ENCODE data around the gene B3GNT9. TPM values are rescaled to one million over a fixed set of nuclear protein-coding genes. Genes with fewer than 3 reads are reported as not detected.
"Not testable (repeated sequence)": the region's sequence is repeated elsewhere in the genome, so short reads cannot be mapped to it uniquely, and the experiment has no call there.

The B3GNT9 gene
- total RNA-seq, 2 experiments from 2014 or later = 5.1 to 5.6 TPM

- Mint-ChIP-seq H3K27me3 (no peaks in the 10 kb centered on the region), H3K4me1 (ENCODE audit: low read depth) (peaks cover 8% of the 10 kb centered on the region), H3K4me3 (no peak overlapping the region), H3K36me3 (peaks cover 41% of the 10 kb centered on the region), H3K27ac (no peak overlapping the region), H3K9me3 (no peaks in the 10 kb centered on the region)
- no peak for DNase-seq
- ChIA-PET POLR2A (no interaction called here), CTCF (interaction anchor here (1.2 kb wide), 1 partner anchor 8 kb away, joined by 4 read pairs; no protein-coding TSS in a partner anchor)
- intact Hi-C loops (cut with micrococcal nuclease) = loop anchor here (1.0 kb wide), 1 partner anchor 23 kb away; the partner anchor contains the start of gene NOL3
Measured at GRCh38 chr16:67147437-67148140, 3.2 kb downstream of the B3GNT9 start.

GRCh38 chr16:67146523-67147357 lies 4.1 kb downstream of the B3GNT9 start:
- no peaks in the 10 kb centered on the region for H3K27me3 Mint-ChIP-seq
- no peak for DNase-seq
- peaks cover 41% of the 10 kb centered on the region for H3K36me3 Mint-ChIP-seq
- H3K27ac Mint-ChIP-seq = no peak overlapping the region
- ChIA-PET CTCF (interaction anchor here (1.2 to 1.3 kb wide), 2 partner anchors 8 kb away, joined by 4 to 7 read pairs; no protein-coding TSS in a partner anchor), POLR2A (no interaction called here)
- peaks cover 8% of the 10 kb centered on the region for H3K4me1 Mint-ChIP-seq (ENCODE audit: low read depth)
- intact Hi-C loops (cut with micrococcal nuclease) = loop anchor here (1.0 kb wide), 1 partner anchor 24 kb away; the partner anchor contains the start of gene NOL3
- H3K9me3 Mint-ChIP-seq = no peaks in the 10 kb centered on the region
- H3K4me3 Mint-ChIP-seq = no peak overlapping the region

GRCh38 chr16:67145746-67146145 lies 5.1 kb downstream of the B3GNT9 start:
- Mint-ChIP-seq H3K27me3 (no peaks in the 10 kb centered on the region), H3K9me3 (no peaks in the 10 kb centered on the region), H3K4me1 (ENCODE audit: low read depth) (peaks cover 4% of the 10 kb centered on the region), H3K36me3 (peaks cover 46% of the 10 kb centered on the region), H3K4me3 (no peak overlapping the region), H3K27ac (no peak overlapping the region)
- ChIA-PET CTCF (interaction anchor here (1.3 kb wide), 1 partner anchor 9 kb away, joined by 7 read pairs; no protein-coding TSS in a partner anchor), POLR2A (no interaction called here)
- intact Hi-C loops (cut with micrococcal nuclease) = no loop called here
- no peak for DNase-seq

- ChIA-PET CTCF (interaction anchor here (2.2 kb wide), 1 partner anchor 10 kb away, joined by 7 read pairs; no protein-coding TSS in a partner anchor), POLR2A (no interaction called here)
- intact Hi-C loops (cut with micrococcal nuclease) = no loop called here
- no peaks in the 10 kb centered on the region for H3K9me3 Mint-ChIP-seq
- DNase-seq = no peak
- H3K27ac Mint-ChIP-seq = no peak overlapping the region
- H3K4me3 Mint-ChIP-seq = no peak overlapping the region
- peaks cover 52% of the 10 kb centered on the region for H3K36me3 Mint-ChIP-seq
- no peaks in the 10 kb centered on the region for H3K27me3 Mint-ChIP-seq
- peaks cover 4% of the 10 kb centered on the region for H3K4me1 Mint-ChIP-seq (ENCODE audit: low read depth)
Measured at GRCh38 chr16:67144943-67145342, 5.9 kb downstream of the B3GNT9 start.

GRCh38 chr16:67142342-67142741 lies 8.5 kb downstream of the B3GNT9 start:
- no peak for DNase-seq
- Mint-ChIP-seq H3K27ac (no peak overlapping the region), H3K27me3 (no peaks in the 10 kb centered on the region), H3K4me1 (ENCODE audit: low read depth) (no peaks in the 10 kb centered on the region), H3K4me3 (no peak overlapping the region), H3K9me3 (no peaks in the 10 kb centered on the region), H3K36me3 (peaks cover 43% of the 10 kb centered on the region)
- CTCF ChIA-PET = interaction anchor here (1.1 to 4.0 kb wide), 2 partner anchors 13 to 189 kb away, joined by 4 to 19 read pairs; no protein-coding TSS in a partner anchor
- intact Hi-C loops (cut with micrococcal nuclease) = no loop called here
- POLR2A ChIA-PET = no interaction called here

- no peaks in the 10 kb centered on the region for H3K4me1 Mint-ChIP-seq (ENCODE audit: low read depth)
- POLR2A ChIA-PET = interaction anchor here (0.9 kb wide), 1 partner anchor 123 kb away, joined by 3 read pairs; no protein-coding TSS in a partner anchor
- peaks cover 42% of the 10 kb centered on the region for H3K36me3 Mint-ChIP-seq
Measured at GRCh38 chr16:67141391-67141790, 9.4 kb downstream of the B3GNT9 start.

GRCh38 chr16:67137605-67138004 lies 13.2 kb downstream of the B3GNT9 start:
- no peak overlapping the region for H3K27ac Mint-ChIP-seq
- no peaks in the 10 kb centered on the region for H3K9me3 Mint-ChIP-seq
- no peaks in the 10 kb centered on the region for H3K27me3 Mint-ChIP-seq
- intact Hi-C loops (cut with micrococcal nuclease) = no loop called here
- ChIA-PET CTCF (interaction anchor here (0.6 to 1.7 kb wide), 3 partner anchors 18 to 187 kb away, joined by 3 to 10 read pairs (median 4); no protein-coding TSS in a partner anchor), POLR2A (no interaction called here)
- no peak overlapping the region for H3K4me3 Mint-ChIP-seq
- H3K4me1 Mint-ChIP-seq (ENCODE audit: low read depth) = no peaks in the 10 kb centered on the region
- peaks cover 33% of the 10 kb centered on the region for H3K36me3 Mint-ChIP-seq
- no peak for DNase-seq

More at GRCh38 chr16:67141391-67141790, 9.4 kb downstream of the B3GNT9 start:
- H3K27ac Mint-ChIP-seq = no peak overlapping the region
- H3K27me3 Mint-ChIP-seq = no peaks in the 10 kb centered on the region
- DNase-seq = no peak
- no peaks in the 10 kb centered on the region for H3K9me3 Mint-ChIP-seq
- H3K4me3 Mint-ChIP-seq = no peak overlapping the region
- intact Hi-C loops (cut with micrococcal nuclease) = no loop called here
- CTCF ChIA-PET = interaction anchor here (1.1 to 4.0 kb wide), 3 partner anchors 14 to 188 kb away, joined by 4 to 19 read pairs (median 4); no protein-coding TSS in a partner anchor

- no peak for DNase-seq
- no peak overlapping the region for H3K27ac Mint-ChIP-seq
- H3K27me3 Mint-ChIP-seq = no peaks in the 10 kb centered on the region
- no peaks in the 10 kb centered on the region for H3K9me3 Mint-ChIP-seq
- H3K4me1 Mint-ChIP-seq (ENCODE audit: low read depth) = no peaks in the 10 kb centered on the region
- CTCF ChIA-PET = interaction anchor here (0.8 kb wide), 1 partner anchor 26 kb away, joined by 3 read pairs; no protein-coding TSS in a partner anchor
- H3K36me3 Mint-ChIP-seq = peaks cover 25% of the 10 kb centered on the region
- POLR2A ChIA-PET = no interaction called here
- intact Hi-C loops (cut with micrococcal nuclease) = no loop called here
- no peak overlapping the region for H3K4me3 Mint-ChIP-seq
Measured at GRCh38 chr16:67129422-67129821, 21.4 kb downstream of the B3GNT9 start.

GRCh38 chr16:67128887-67129286 lies 21.9 kb downstream of the B3GNT9 start:
- POLR2A ChIA-PET = no interaction called here
- Mint-ChIP-seq H3K27ac (no peak overlapping the region), H3K4me3 (no peak overlapping the region), H3K27me3 (no peaks in the 10 kb centered on the region), H3K9me3 (no peaks in the 10 kb centered on the region), H3K36me3 (peaks cover 24% of the 10 kb centered on the region), H3K4me1 (ENCODE audit: low read depth) (no peaks in the 10 kb centered on the region)
- no peak for DNase-seq
- intact Hi-C loops (cut with micrococcal nuclease) = no loop called here
- CTCF ChIA-PET = interaction anchor here (0.8 kb wide), 1 partner anchor 26 kb away, joined by 3 read pairs; no protein-coding TSS in a partner anchor

- Mint-ChIP-seq H3K27me3 (no peaks in the 10 kb centered on the region), H3K36me3 (peaks cover 26% of the 10 kb centered on the region), H3K27ac (no peak overlapping the region), H3K4me1 (ENCODE audit: low read depth) (no peaks in the 10 kb centered on the region), H3K9me3 (no peaks in the 10 kb centered on the region), H3K4me3 (no peak overlapping the region)
- DNase-seq = no peak
- ChIA-PET POLR2A (no interaction called here), CTCF (interaction anchor here (0.5 to 0.6 kb wide), 2 partner anchors 23 to 27 kb away, joined by 3 read pairs; no protein-coding TSS in a partner anchor)
- intact Hi-C loops (cut with micrococcal nuclease) = no loop called here
Measured at GRCh38 chr16:67128417-67128816, 22.4 kb downstream of the B3GNT9 start.

- H3K4me3 Mint-ChIP-seq; CTCF ChIA-PET; POLR2A ChIA-PET; H3K27ac Mint-ChIP-seq; H3K27me3 Mint-ChIP-seq; intact Hi-C loops (cut with micrococcal nuclease); DNase-seq; H3K4me1 Mint-ChIP-seq (ENCODE audit: low read depth); H3K9me3 Mint-ChIP-seq: not testable (repeated sequence)
- H3K36me3 Mint-ChIP-seq = peaks cover 23% of the 10 kb centered on the region
Measured at GRCh38 chr16:67122799-67123198, 28.0 kb downstream of the B3GNT9 start.

GRCh38 chr16:67120025-67120424 lies 30.8 kb downstream of the B3GNT9 start:
- H3K4me3 Mint-ChIP-seq = no peak overlapping the region
- H3K9me3 Mint-ChIP-seq = no peaks in the 10 kb centered on the region
- H3K4me1 Mint-ChIP-seq (ENCODE audit: low read depth) = peaks cover 4% of the 10 kb centered on the region
- intact Hi-C loops (cut with micrococcal nuclease) = no loop called here
- no peak overlapping the region for H3K27ac Mint-ChIP-seq
- peaks cover 12% of the 10 kb centered on the region for H3K36me3 Mint-ChIP-seq
- CTCF ChIA-PET = interaction anchor here (0.7 to 2.0 kb wide), 4 partner anchors 14 to 166 kb away, joined by 3 to 5 read pairs (median 4); no protein-coding TSS in a partner anchor
- H3K27me3 Mint-ChIP-seq = no peaks in the 10 kb centered on the region
- DNase-seq = no peak
- POLR2A ChIA-PET = no interaction called here

Measured in activated CD4-positive, alpha-beta memory T cell treated with anti-CD3 and anti-CD28 coated beads for 36 hours (primary cell).